Spleen (tissue), 7 donors: ENCODE results near the gene PRMT2.

Experiments
- POLR2A ChIP-seq, 3 donors: fragments of 450-650 bp; IDR thresholded peaks; one replicate each; pipeline ENCODE4 v1.5.1; 2017; ENCODE audit warnings: antibody characterized with exemption in 3 of 3, mild to moderate bottlenecking in 1 of 3
- POLR2AphosphoS5 ChIP-seq, 3 donors: sonication (generic); formaldehyde crosslinking; IDR thresholded peaks; one replicate each; pipeline ENCODE4 v1.5.1; 2017; ENCODE audit warnings: antibody characterized with exemption in 3 of 3
- TF ChIP-seq, protein P1 (sequence below), 11 experiments: fragments of 200-600 bp in 7 of 11; fragments of 450-650 bp in 4 of 11; sonication (generic) in 4 of 11; IDR thresholded peaks in 8 of 11; conservative IDR thresholded peaks in 3 of 11; 1 replicate in 7 of 11; 2 replicates in 4 of 11; pipeline versions ENCODE4 v1.4.0 to v1.8.0; 2016 to 2021; ENCODE audit warnings: antibody characterized with exemption in 11 of 11, inconsistent platforms in 4 of 11, mild to moderate bottlenecking in 1 of 11
- donor health status: DM: no; HTN: no; CAD: no; lungs with moderate emphysema.
- donor health status: DM: no; HTN: no; CAD: no.
- donor health status: DM: no; HTN: no; CAD: no.

DNA sequence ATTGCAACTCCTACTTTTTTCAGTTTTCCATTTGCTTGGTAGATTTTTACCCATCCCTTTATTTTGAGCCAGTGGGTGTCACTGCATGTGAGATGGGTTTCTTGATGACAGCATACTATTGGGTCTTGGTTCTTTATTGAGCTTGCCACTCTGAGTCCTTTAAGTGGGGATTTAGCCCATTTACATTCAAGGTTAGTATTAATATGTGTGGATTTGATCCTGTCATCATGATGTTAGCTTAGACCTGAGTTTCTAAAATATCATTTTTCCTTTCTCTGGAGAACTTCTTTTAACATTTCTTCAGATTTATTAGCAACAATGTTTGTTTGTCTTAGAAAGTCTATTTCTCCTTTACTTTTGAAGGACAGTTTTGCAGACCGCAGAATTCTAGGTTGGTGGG lies 18.8 kb upstream of the PRMT2 start:
- TF ChIP-seq, protein P1, sequence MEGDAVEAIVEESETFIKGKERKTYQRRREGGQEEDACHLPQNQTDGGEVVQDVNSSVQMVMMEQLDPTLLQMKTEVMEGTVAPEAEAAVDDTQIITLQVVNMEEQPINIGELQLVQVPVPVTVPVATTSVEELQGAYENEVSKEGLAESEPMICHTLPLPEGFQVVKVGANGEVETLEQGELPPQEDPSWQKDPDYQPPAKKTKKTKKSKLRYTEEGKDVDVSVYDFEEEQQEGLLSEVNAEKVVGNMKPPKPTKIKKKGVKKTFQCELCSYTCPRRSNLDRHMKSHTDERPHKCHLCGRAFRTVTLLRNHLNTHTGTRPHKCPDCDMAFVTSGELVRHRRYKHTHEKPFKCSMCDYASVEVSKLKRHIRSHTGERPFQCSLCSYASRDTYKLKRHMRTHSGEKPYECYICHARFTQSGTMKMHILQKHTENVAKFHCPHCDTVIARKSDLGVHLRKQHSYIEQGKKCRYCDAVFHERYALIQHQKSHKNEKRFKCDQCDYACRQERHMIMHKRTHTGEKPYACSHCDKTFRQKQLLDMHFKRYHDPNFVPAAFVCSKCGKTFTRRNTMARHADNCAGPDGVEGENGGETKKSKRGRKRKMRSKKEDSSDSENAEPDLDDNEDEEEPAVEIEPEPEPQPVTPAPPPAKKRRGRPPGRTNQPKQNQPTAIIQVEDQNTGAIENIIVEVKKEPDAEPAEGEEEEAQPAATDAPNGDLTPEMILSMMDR (IDR thresholded peaks at IDR 0.05 in 8 of 11, conservative IDR thresholded peaks at IDR 0.05 in 3 of 11) = no peak
- TF ChIP-seq POLR2A (IDR thresholded peaks at IDR 0.05) (no peak), POLR2AphosphoS5 (IDR thresholded peaks at IDR 0.05) (no peak)
